IPS-20b (cell line): ENCODE measurements around the gene ATP1A1.
A peak's percentile ranks its signal among the peaks of the same experiment; 100 is the strongest.

Source experiments
- H3K27ac ChIP-seq: one replicate; pipeline ENCODE4 v1.5.1; 2013; ENCODE audit warnings: low read length
- H3K27me3 ChIP-seq: 2 replicates; pipeline ENCODE4 v1.6.1; 2013; ENCODE audit warnings: mild to moderate bottlenecking, low read length, inconsistent platforms; ENCODE audit not compliant: insufficient read depth
- H3K36me3 ChIP-seq: 2 replicates; pipeline ENCODE4 v1.6.1; 2013; ENCODE audit warnings: low read depth, mild to moderate bottlenecking, inconsistent platforms, low read length, moderate library complexity; ENCODE audit not compliant: insufficient read depth
- H3K4me1 ChIP-seq: 2 replicates; pipeline ENCODE4 v1.6.1; 2013; ENCODE audit warnings: mild to moderate bottlenecking, control low read depth, inconsistent platforms, low read length, moderate library complexity; ENCODE audit not compliant: insufficient read depth
- H3K4me3 ChIP-seq: 2 replicates; pipeline ENCODE4 v1.5.1; 2013; ENCODE audit warnings: mild to moderate bottlenecking, low read length, inconsistent platforms
- H3K9ac ChIP-seq: 2 replicates; pipeline ENCODE4 v1.6.1; 2013; ENCODE audit warnings: low read depth, mild to moderate bottlenecking, inconsistent platforms, low read length, moderate library complexity
- H3K9me3 ChIP-seq: 2 replicates; pipeline ENCODE4 v1.6.1; 2013; ENCODE audit warnings: mild to moderate bottlenecking, low read depth, low read length, inconsistent platforms; ENCODE audit not compliant: insufficient read depth

Gene ATP1A1

DNA sequence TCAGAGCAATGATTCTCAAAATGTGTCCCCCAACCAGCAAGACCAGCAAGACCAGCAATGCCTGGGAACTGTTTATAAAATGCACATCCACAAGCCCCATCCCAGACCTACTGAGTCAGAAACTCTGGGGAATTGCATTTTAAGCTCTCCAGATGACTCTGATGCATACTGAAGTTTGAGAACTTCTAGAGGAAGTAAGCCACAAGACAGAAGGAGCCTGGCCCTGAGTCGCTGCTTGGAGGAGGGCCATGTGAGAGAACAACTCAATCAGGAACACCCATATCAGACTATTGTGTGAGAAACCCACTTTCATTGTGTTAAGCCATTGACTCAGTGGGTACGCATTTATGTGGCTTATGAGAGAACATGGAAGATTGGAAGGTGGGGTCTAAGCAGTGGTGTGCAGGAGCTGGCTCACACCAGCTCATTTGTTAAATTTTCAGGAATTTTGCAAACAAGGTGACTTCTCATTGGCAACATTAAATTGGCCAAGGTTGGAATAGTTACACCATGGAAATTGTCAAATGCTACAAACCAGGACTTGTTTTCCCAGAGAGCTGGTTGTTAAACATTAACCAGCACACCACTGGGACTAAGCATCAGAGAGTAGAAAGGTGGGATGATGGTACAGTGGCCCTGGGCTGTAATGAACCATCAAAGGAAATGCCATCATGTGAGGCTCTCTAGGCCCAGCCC, 38.9 kb downstream of the ATP1A1 start:
- H3K9ac ChIP-seq = no peak overlapping the region
- H3K9me3 ChIP-seq = no peaks in the 10 kb centered on the region
- no peaks in the 10 kb centered on the region for H3K27me3 ChIP-seq
- H3K4me3 ChIP-seq = no peak overlapping the region
- no peak overlapping the region for H3K27ac ChIP-seq
- H3K36me3 ChIP-seq = peaks cover 21% of the 10 kb centered on the region
- H3K4me1 ChIP-seq = peaks cover 4% of the 10 kb centered on the region; the same call in 1 of the 2 replicates

DNA sequence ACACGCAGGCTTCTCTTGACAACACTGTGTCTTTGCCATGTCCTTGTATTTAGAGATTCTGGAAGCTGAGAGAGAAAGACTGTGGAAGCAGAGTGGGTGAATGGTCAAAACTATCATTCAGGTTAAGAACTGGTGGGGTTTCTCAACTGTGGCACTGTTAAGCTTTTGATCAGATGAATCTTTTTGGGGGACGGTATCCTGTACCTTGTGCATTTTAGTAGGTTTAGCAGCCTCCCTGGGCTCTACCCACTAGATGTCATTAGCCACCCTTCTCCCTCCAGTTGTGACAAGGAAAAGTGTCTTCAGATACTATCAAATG, 39.4 kb downstream of the ATP1A1 start:
- Histone ChIP-seq H3K4me3 (no peak overlapping the region), H3K27ac (no peak overlapping the region), H3K4me1 (peaks cover 4% of the 10 kb centered on the region; the same call in 1 of the 2 replicates)

DNA sequence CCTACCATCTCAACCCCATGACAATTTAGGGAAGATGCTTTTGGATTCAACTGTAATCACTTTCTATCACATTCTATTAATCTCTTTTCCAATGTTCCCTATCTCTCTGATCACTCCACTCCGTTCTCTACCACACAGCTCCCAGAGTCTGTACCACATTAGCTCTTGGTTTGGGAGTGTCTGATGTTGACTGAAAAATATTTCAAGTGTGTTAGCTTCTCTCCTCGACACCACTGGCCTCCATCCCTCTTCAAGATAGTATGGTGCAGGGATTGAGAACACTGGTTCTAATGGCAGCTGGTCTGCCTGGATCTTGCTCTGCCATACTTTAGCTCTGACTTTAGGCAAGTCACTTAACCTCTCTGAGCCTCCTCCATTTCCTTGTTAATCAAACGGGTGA, 39.9 kb downstream of the ATP1A1 start:
- no peak overlapping the region for H3K4me3 ChIP-seq
- H3K36me3 ChIP-seq = peaks cover 12% of the 10 kb centered on the region

More for the DNA sequence above, 39.4 kb downstream of the ATP1A1 start:
- H3K36me3 ChIP-seq = peaks cover 16% of the 10 kb centered on the region
- H3K9ac ChIP-seq = no peak overlapping the region
- H3K9me3 ChIP-seq = no peaks in the 10 kb centered on the region
- no peaks in the 10 kb centered on the region for H3K27me3 ChIP-seq

DNA sequence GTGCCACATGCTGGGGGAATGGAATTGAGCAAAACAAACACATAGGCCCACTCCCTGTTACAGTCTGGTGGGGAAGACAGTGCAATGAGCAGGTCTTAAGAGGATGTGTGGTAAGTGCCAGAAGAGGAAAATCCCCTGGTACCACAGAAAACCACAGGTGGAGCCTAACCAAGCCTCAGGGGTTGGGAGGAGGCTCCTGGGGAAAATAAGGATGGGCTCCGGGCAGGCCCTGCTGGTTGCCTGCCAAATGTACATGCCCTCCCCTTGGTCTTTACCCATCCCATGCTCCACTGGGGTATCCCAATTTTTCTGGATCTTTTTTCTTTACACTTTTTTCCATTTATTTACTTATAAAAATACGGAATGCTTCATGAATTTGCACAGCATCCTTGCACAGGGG, 40.4 kb downstream of the ATP1A1 start:
- Histone ChIP-seq H3K4me1 (peaks cover 4% of the 10 kb centered on the region; the same call in 1 of the 2 replicates), H3K36me3 (peaks cover 7% of the 10 kb centered on the region; the same call in 1 of the 2 replicates), H3K9me3 (no peaks in the 10 kb centered on the region), H3K27ac (no peak overlapping the region), H3K27me3 (no peaks in the 10 kb centered on the region), H3K4me3 (no peak overlapping the region), H3K9ac (no peak overlapping the region)

More for the DNA sequence above, 39.9 kb downstream of the ATP1A1 start:
- Histone ChIP-seq H3K9ac (no peak overlapping the region), H3K27me3 (no peaks in the 10 kb centered on the region), H3K27ac (no peak overlapping the region), H3K9me3 (no peaks in the 10 kb centered on the region), H3K4me1 (peaks cover 4% of the 10 kb centered on the region; the same call in 1 of the 2 replicates)

DNA sequence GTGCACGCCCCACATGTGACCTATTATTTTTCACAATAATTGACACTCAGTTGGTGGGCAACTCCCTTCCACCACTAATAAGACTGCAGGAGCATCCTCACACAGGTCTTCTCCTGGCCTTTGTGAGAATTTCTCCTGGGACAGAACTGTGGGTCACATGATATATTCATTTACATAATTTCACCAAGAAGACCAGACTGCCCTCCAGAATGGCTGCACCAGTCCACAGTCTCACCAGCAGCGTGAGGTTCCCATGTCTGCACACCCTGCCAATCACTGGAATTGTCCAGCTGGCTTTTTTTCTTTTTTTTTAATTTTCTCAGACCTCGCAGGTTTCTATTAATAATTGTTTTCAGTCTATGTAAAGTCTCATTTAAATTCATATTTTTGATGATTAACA, 41.3 kb downstream of the ATP1A1 start:
- no peak overlapping the region for H3K27ac ChIP-seq
- H3K9ac ChIP-seq = no peak overlapping the region
- 0 out of 2 replicates have a peak, but pooled peaks cover 2% of the 10 kb centered on the region for H3K36me3 ChIP-seq
- no peaks in the 10 kb centered on the region; the same call in 1 of the 2 replicates for H3K27me3 ChIP-seq
- H3K4me3 ChIP-seq = no peak overlapping the region
- H3K4me1 ChIP-seq = peaks cover 4% of the 10 kb centered on the region; the same call in 1 of the 2 replicates
- no peaks in the 10 kb centered on the region for H3K9me3 ChIP-seq

DNA sequence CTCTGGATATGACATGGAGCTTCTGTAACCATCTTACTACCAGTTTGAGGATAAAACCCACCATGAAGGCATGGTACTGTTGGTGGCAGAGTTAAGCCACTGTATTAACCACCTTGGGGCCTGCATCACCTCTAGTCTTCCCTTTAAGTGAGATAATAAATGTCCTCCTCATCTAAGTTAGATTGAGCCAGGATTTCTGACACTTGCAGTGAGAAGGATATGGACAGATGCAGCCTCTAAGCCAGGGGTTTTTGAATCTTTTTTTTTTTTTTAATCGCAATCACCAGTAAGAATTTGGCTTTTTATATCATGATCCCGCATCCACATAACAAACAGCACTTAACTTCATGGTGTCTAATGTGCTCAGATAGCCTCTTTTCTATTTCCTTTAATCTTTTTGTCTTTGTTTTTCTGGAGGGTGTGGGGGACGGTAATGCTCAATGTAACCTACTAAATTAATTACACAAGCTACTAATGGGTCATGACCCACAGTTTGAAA, 42.2 kb downstream of the ATP1A1 start:
- H3K9ac ChIP-seq = no peak overlapping the region
- no peaks in the 10 kb centered on the region for H3K36me3 ChIP-seq
- no peak overlapping the region for H3K4me3 ChIP-seq
- H3K27me3 ChIP-seq = no peaks in the 10 kb centered on the region; the same call in 1 of the 2 replicates
- peaks cover 4% of the 10 kb centered on the region; the same call in 1 of the 2 replicates for H3K4me1 ChIP-seq
- no peaks in the 10 kb centered on the region for H3K9me3 ChIP-seq
- H3K27ac ChIP-seq = no peak overlapping the region

DNA sequence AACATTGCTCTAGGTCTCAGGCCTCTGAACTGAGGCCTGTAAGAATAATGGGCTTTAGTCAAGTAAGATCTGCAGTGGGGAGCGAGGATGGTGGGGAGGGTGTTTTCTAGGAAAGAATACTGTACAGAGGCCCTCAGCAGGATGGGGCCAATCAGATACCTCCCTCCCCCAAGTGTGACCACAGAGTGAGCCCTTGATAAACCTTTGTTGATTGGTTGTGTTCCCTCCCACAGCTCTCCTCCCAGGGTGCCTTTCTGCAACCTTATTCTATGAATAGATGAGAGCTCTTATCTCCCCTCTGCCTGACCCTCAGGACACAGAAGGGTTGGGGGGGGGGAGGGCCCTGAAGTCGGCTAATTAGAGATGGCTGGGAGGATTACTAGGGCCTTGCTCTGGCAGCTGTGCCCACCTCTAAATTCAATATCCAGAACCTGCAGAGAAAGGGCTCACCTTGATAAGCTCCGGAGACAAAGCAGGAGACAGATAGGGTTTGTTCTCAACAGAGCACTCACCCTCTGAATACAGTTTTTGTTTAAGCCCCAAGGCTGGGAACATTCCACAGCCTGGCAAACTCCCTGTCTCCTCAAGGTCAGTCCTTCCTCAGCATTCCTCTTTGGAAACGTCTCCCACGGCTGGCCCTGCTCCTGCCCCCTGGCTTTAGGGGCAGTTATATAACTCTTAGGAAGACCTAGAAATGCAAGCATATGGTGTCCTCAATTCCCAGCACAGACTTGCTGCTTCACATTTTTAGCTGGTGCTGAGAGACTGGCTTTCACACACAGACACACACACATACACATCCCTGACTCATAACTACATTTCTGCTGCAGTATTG, 42.9 kb downstream of the ATP1A1 start:
- Histone ChIP-seq H3K4me1 (peaks cover 4% of the 10 kb centered on the region; the same call in 1 of the 2 replicates), H3K27ac (no peak overlapping the region), H3K9me3 (no peaks in the 10 kb centered on the region), H3K9ac (no peak overlapping the region), H3K4me3 (no peak overlapping the region), H3K36me3 (no peaks in the 10 kb centered on the region), H3K27me3 (no peaks in the 10 kb centered on the region; the same call in 1 of the 2 replicates)

DNA sequence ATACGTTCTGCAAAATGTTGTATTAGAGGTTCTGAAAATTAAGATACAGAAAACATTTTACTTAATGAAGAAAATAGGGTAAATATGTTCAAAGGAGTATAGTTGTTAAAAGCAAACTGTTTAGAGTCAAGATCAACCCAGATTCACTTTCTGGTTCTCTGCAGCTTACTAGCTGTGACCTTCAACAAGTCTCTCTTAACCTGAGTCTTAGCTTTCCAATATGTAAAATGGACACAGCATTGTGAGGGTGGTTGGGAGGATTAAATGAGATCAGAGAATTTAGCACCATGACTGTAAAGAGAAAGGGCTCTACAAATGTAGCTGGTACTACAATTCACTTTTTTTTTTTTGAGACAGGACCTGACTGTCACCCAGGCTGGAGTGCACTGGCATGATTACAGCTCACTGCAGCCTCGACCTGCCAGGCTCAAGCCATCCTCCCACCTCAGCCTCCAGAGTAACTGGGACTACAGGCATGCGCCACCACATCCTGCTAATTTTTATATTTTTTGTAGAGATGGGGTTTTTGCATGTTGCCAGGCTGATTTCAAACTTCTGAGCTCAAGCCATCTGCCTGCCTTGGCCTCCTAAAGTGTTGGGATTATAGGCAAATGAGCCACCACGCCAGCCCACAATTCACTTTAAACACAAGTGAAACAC, 43.9 kb downstream of the ATP1A1 start:
- Histone ChIP-seq H3K27ac (no peak overlapping the region), H3K4me3 (no peak overlapping the region; the same call in 1 of the 2 replicates), H3K36me3 (no peaks in the 10 kb centered on the region), H3K9me3 (no peaks in the 10 kb centered on the region), H3K27me3 (no peaks in the 10 kb centered on the region; the same call in 1 of the 2 replicates), H3K9ac (no peak overlapping the region), H3K4me1 (peaks cover 4% of the 10 kb centered on the region; the same call in 1 of the 2 replicates)

DNA sequence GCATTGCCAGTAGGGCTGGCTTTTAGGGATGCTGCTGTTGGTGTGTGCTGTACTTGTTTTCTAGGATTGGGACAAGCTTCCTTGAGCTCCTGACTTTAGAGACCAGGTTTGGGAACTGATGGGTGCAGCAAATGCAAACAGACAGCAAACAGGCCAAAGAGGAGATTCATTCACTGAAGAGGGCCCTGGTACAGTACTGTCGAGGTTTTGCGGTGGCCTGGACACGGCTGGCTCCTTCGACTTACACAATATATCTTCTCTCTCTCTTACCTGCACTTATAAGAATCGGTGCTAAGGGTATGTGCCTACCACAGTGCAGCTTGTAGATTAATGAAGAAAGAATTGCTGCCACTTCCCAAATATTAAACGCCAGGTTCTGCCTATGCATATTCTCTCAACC, 44.6 kb downstream of the ATP1A1 start:
- Histone ChIP-seq H3K9me3 (no peaks in the 10 kb centered on the region), H3K4me1 (peaks cover 4% of the 10 kb centered on the region; the same call in 1 of the 2 replicates), H3K27ac (no peak overlapping the region), H3K4me3 (peak overlapping the region; percentile 92), H3K36me3 (no peaks in the 10 kb centered on the region), H3K27me3 (no peaks in the 10 kb centered on the region; the same call in 1 of the 2 replicates), H3K9ac (peak overlapping the region; percentile 93; the same call in 1 of the 2 replicates)

DNA sequence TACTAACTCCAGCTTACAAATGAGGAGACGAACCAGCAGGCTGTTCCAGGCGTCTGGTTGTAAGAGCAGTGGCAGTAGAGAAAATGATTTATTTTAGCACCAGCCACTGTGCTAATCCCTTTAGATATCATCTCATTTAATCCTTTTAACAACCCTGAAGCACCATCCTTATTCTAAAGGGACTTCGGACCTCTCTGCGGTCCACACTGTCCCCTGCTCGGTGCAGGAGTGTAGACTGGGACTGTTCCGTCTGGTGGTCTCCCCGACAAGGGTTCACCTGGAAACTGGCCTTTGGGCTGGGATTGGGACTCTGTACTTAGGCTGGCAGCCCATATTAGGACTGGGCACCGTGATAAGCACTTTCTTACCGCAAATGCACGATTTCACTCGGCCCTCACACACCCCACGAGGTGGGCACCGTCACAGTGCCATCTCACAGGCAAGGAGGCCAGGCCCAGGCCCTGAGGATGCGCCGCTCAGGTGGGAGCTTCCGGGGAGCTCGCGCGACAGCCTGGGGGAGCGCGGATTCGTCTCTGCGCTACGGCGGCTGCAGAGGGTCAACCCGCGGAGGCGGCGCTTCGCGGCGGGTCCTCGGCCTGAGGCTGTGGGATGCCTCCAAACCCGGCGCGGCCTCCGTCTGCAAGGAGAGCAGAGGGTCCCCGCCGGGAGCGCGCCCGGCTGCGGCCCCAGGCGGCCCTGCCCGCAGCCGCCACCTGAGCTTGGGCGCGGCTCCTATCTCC, 45.2 kb downstream of the ATP1A1 start:
- H3K9ac ChIP-seq = peak overlapping the region; percentile 93
- no peak overlapping the region for H3K27ac ChIP-seq
- H3K4me3 ChIP-seq = peak overlapping the region; percentile 92

More for the DNA sequence above, 45.2 kb downstream of the ATP1A1 start:
- Histone ChIP-seq H3K36me3 (no peaks in the 10 kb centered on the region), H3K9me3 (no peaks in the 10 kb centered on the region), H3K27me3 (no peaks in the 10 kb centered on the region; the same call in 1 of the 2 replicates), H3K4me1 (peaks cover 4% of the 10 kb centered on the region; the same call in 1 of the 2 replicates)
